HG02981 (cell line): ENCODE results near the gene HINT3.
"Not testable (repeated sequence)": the region's sequence is repeated elsewhere in the genome, so short reads cannot be mapped to it uniquely, and the experiment has no call there.

Experiments used
- ATAC-seq: cut with Tn5 transposase; IDR thresholded peaks from one replicate; pipeline ENCODE4 v1.9.1; 2021; ENCODE audit warnings: mild to moderate bottlenecking, moderate library complexity; ENCODE audit not compliant: unreplicated experiment

The HINT3 gene

DNA sequence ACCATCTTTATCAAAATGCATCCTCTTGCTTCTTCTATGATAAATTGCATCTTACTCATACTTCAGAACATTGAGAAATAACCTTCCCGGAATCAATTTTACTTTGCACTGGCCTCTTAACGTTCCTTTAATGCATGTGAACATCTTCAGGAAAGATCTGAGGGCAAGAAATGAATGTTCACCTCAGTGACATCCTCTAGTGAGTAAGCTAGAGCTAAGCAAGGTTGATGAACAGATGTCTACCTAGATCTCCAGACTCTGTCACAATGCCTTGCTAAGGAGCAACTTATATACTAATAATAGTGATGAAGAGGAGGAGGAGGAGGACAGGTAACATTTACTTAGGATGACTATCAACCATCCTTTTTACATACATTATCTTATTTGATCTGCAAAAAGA lies 16.8 kb upstream of the HINT3 start:
- no peak for ATAC-seq

- no peak for ATAC-seq
These were observed 16.1 kb upstream of the HINT3 start for GRCh38 chr6:125940247-125941041.

GRCh38 chr6:125942672-125943527 lies 13.7 kb upstream of the HINT3 start:
- ATAC-seq = no peak

DNA sequence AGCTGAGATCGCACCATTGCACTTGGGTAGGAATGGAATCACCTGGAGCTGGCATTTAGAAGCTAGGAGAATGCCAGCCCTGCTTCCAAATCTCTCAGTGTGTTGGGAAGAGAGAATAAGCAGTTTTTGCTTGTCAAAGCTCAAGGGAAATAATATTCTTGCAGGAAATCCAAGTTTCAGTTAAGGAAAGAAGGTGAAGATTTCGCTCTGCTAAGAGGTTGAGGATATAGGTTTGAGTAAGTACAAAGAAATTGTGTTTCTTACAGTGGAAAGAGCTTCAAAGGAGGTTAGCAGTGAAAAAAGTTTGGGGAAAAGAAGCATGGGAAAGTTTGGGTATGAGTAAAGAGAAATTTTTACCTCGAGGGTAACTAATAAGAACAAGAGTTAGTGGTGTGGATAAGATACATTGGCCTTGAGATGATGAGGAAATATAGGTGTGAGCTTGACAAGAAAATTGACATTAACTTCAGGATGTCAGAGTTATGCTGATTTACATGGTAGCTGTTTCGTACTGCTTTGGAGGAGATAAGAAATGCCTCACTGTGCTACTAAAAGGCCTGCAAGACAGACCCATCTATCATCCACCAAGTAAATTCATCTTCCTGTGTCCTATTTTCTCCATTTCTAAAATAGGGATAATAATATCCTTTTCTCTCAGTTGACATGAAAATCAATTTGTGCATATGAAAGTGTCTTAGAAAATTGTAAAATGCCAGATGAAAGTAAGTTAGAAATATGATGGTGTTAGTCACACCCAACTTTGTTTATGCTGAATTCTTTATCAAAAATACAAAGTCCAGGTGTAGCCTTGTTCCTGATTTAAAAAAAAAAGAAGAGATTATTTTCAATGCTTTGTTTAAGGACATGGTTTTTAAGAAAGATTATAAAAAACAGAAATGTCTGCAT lies 12.8 kb upstream of the HINT3 start:
- no peak for ATAC-seq

DNA sequence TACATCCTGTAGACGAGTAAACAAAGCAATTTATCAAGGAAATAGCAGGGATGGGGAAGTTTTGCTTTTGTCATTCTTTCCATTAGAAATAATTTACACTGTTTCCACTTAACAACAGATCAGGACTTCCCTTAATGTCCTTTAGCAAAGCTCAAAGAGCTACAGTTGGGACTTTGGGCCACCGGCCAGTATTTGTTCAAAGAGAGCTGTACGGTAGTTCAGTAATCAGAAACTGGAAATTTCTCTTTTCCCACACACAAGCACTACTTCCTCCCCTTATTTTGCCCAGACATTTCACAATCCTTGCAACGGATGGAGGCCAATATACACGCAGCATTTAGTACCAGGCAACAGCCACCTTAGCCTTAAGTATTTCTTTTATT lies 12.1 kb upstream of the HINT3 start:
- ATAC-seq = no peak

GRCh38 chr6:125944896-125945295 lies 11.7 kb upstream of the HINT3 start:
- ATAC-seq = no peak

GRCh38 chr6:125945378-125946141 lies 11.0 kb upstream of the HINT3 start:
- no peak for ATAC-seq

GRCh38 chr6:125947615-125948014 lies 9.0 kb upstream of the HINT3 start:
- no peak for ATAC-seq

DNA sequence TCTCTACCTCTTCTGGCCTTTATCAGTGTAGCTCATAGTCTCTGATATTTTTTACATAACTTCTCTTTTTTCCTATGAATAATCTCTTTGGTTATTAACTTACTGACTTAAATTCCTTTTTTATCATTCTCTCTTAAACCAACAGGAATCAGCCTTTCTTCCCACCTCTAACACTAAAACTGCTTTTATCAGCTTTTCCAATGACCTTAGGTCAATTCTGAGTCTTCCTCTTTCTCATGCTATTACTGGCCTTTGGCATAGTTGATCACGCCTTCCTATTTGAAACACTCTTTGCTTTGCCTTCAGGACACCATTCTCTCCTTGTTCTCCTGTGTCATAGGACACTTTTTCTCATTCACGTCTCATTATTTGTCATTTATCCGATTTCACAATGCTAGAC lies 8.1 kb upstream of the HINT3 start:
- no peak for ATAC-seq

GRCh38 chr6:125949069-125949468 lies 7.5 kb upstream of the HINT3 start:
- no peak for ATAC-seq

DNA sequence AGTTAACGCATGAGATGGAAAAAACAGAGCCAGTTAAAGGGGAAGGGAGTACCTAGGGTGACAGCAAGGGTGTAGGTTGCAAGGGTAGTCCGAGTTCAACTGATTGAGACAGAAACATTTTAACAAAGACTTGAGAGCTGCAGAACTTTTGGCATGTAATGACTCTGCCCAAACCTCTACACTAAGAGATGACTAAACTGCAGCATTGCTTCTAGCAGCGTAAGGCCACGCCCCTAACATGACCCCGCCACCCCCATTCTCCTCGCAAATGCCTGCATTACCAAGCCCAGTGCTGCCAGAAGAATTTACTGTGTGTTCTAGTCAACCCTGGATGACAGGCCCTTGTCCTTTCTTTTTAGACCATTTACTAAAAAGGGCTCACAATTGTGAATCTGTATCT lies 6.3 kb upstream of the HINT3 start:
- ATAC-seq = no peak

DNA sequence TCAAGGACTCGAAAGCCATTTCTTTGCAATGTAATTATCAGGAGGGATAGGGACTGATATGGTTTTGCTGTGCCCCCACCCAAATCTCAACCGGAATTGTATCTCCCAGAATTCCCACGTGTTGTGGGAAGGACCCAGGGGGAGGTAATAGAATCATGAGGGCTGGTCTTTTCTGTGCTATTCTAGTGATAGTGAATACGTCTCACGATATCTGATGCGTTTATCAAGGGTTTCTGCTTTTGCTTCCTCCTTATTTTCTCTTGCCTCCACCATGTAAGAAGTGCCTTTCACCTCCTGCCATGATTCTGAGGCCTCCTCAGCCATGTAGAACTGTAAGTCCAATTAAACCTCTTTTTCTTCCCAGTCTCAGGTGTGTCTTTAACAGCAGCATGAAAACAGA lies 5.9 kb upstream of the HINT3 start:
- not testable (repeated sequence) for ATAC-seq

DNA sequence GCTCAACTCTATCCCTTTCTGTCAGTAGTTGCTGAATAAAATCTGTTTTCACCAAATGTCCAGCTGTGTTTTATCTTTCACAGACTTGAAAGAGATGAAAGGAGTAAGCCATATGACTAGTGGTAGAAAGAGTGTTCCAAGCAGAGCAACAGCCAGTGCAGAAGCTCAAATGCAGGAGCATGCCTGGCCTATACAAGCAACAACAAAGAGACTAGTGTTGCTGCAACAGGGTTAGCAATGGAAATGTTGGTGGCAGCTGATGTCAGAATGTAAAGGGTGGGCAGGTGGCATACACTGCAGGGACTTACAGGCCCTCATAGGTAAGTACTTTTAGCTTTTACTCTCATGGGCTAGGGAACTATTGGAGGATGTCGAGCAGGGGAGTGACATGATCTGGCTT lies 5.2 kb upstream of the HINT3 start:
- no peak for ATAC-seq

GRCh38 chr6:125952764-125953501 lies 3.6 kb upstream of the HINT3 start:
- ATAC-seq = no peak

GRCh38 chr6:125953502-125953875 lies 3.1 kb upstream of the HINT3 start:
- ATAC-seq = no peak

GRCh38 chr6:125954735-125955339 lies 1.7 kb upstream of the HINT3 start:
- ATAC-seq = no peak

DNA sequence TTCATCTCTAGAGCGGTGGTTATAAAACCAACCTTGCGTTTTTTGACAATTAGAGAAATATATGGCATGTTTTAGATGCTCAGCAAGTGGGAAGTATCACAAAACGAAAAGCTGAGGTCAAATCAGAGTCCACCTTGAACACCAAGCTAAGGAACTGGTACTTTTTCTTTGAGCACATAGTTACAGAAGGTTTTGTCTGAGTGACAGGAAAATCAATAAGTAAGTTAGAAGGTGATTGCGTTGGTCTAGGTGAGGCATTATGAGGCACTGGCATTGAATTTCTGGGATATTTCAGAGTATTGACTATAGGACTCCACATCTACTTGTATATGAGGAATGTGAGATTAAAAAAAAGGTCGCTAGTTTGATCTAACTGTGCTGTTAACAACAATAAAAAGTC lies 597 bp upstream of the HINT3 start:
- no peak for ATAC-seq

GRCh38 chr6:125957391-125957693 lies 772 bp downstream of the HINT3 start:
- ATAC-seq = no peak

- no peak for ATAC-seq
These were observed 1.3 kb downstream of the HINT3 start for GRCh38 chr6:125957845-125958244.

- ATAC-seq = no peak
These were observed 2.5 kb downstream of the HINT3 start for GRCh38 chr6:125959041-125959440.
